HEK293 (cell line): Measurements from ENCODE around the gene DAAM1.

Experiments
- MEIS1 ChIP-seq: sonication (generic); formaldehyde crosslinking; IDR thresholded peaks from 2 replicates; pipeline ENCODE4 v1.8.1; 2022; ENCODE audit warnings: missing genetic modification reagents, mild to moderate bottlenecking, borderline replicate concordance
- ZBTB1 ChIP-seq: fragments of 450-650 bp; formaldehyde crosslinking; IDR thresholded peaks from 2 replicates; pipeline ENCODE4 v1.5.1; 2016; ENCODE audit warnings: missing biosample characterization, missing genetic modification characterization
- ZNF629 ChIP-seq: fragments of 450-650 bp; formaldehyde crosslinking; IDR thresholded peaks from 2 replicates; pipeline ENCODE4 v1.5.1; 2017; ENCODE audit warnings: missing biosample characterization, missing genetic modification characterization
- TF ChIP-seq, protein P1 (sequence below): fragments of 450-650 bp; formaldehyde crosslinking; IDR thresholded peaks from 2 replicates; pipeline ENCODE4 v1.5.1; 2016; ENCODE audit warnings: missing biosample characterization, missing genetic modification characterization
- TF ChIP-seq, protein P2 (sequence below): fragments of 450-650 bp; formaldehyde crosslinking; IDR thresholded peaks from 2 replicates; pipeline ENCODE4 v1.5.1; 2016; ENCODE audit warnings: missing biosample characterization, missing genetic modification characterization, low read depth
- TF ChIP-seq, protein P3 (sequence below): fragments of 450-650 bp; formaldehyde crosslinking; IDR thresholded peaks from 2 replicates; pipeline ENCODE4 v1.5.1; 2017; ENCODE audit warnings: missing biosample characterization, missing genetic modification characterization

DNA sequence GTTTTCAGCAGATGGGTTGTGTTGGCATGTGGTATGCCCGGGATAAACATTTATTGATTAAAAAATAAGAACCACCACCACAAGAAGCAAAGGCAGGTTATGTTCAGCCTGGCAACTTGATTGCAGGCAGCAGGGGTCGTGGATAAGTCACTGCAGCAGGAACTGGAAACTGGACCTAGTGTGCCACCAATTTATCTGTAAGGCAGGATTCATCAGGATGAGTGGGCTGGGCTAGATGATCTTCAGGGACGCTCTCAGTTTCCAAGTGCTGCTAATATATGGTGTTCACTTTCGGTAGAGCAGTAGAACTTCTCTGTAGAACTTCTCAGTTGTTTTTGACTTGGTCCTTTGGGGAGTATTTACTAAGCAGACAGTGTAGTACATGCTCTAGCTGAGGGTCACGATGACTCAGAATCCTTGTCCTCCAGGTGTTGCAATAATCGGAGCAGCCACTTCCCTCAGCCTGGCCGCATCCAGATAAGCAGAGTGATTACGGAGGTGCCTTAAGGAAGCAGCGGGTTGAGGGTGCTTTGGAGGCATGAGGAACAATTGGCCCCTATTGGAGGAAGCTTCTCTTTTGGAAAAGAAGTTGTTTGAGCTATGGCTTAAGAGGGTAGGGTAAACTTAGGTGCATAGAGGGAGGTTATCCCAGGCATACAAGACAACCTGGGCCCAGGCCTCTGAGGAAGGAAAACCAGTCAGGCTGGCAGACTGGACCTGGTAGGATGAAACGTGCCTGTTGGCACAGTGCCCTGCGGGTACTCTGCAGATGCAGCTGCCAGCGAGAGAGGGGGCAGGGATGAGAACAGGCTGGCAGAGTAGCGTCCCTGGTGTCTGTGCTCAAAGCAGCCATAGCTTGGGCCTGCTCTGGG is 172.7 kb downstream of the DAAM1 start:
- TF ChIP-seq, protein P1, sequence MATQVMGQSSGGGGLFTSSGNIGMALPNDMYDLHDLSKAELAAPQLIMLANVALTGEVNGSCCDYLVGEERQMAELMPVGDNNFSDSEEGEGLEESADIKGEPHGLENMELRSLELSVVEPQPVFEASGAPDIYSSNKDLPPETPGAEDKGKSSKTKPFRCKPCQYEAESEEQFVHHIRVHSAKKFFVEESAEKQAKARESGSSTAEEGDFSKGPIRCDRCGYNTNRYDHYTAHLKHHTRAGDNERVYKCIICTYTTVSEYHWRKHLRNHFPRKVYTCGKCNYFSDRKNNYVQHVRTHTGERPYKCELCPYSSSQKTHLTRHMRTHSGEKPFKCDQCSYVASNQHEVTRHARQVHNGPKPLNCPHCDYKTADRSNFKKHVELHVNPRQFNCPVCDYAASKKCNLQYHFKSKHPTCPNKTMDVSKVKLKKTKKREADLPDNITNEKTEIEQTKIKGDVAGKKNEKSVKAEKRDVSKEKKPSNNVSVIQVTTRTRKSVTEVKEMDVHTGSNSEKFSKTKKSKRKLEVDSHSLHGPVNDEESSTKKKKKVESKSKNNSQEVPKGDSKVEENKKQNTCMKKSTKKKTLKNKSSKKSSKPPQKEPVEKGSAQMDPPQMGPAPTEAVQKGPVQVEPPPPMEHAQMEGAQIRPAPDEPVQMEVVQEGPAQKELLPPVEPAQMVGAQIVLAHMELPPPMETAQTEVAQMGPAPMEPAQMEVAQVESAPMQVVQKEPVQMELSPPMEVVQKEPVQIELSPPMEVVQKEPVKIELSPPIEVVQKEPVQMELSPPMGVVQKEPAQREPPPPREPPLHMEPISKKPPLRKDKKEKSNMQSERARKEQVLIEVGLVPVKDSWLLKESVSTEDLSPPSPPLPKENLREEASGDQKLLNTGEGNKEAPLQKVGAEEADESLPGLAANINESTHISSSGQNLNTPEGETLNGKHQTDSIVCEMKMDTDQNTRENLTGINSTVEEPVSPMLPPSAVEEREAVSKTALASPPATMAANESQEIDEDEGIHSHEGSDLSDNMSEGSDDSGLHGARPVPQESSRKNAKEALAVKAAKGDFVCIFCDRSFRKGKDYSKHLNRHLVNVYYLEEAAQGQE (tag by site-specific recombination) = no peak
- TF ChIP-seq, protein P2, sequence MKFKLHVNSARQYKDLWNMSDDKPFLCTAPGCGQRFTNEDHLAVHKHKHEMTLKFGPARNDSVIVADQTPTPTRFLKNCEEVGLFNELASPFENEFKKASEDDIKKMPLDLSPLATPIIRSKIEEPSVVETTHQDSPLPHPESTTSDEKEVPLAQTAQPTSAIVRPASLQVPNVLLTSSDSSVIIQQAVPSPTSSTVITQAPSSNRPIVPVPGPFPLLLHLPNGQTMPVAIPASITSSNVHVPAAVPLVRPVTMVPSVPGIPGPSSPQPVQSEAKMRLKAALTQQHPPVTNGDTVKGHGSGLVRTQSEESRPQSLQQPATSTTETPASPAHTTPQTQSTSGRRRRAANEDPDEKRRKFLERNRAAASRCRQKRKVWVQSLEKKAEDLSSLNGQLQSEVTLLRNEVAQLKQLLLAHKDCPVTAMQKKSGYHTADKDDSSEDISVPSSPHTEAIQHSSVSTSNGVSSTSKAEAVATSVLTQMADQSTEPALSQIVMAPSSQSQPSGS (tag by site-specific recombination) = no peak
- no peak for TF ChIP-seq MEIS1
- TF ChIP-seq ZNF629 = no peak
- TF ChIP-seq, protein P3, sequence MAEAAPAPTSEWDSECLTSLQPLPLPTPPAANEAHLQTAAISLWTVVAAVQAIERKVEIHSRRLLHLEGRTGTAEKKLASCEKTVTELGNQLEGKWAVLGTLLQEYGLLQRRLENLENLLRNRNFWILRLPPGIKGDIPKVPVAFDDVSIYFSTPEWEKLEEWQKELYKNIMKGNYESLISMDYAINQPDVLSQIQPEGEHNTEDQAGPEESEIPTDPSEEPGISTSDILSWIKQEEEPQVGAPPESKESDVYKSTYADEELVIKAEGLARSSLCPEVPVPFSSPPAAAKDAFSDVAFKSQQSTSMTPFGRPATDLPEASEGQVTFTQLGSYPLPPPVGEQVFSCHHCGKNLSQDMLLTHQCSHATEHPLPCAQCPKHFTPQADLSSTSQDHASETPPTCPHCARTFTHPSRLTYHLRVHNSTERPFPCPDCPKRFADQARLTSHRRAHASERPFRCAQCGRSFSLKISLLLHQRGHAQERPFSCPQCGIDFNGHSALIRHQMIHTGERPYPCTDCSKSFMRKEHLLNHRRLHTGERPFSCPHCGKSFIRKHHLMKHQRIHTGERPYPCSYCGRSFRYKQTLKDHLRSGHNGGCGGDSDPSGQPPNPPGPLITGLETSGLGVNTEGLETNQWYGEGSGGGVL = no peak
- TF ChIP-seq ZBTB1 (tag by site-specific recombination) = no peak
